Mesenchymal stem cell (in vitro differentiated cells and primary cell): ENCODE results near the gene MMP24.
A peak's percentile ranks its signal among the peaks of the same experiment; 100 is the strongest.

Source experiments
- DNase-seq: peaks from one replicate; pipeline ENCODE4 v3.0.0-alpha.2; 2013
- H2AFZ ChIP-seq: one replicate; pipeline ENCODE4 v1.6.1; 2013; ENCODE audit warnings: low read depth, mild to moderate bottlenecking, control low read depth, inconsistent platforms, low read length, moderate library complexity
- H2AK5ac ChIP-seq: 2 replicates; pipeline ENCODE4 v1.6.1; 2013; ENCODE audit warnings: low read length, moderate library complexity, mild to moderate bottlenecking, inconsistent platforms; ENCODE audit not compliant: severe bottlenecking
- H2BK120ac ChIP-seq: one replicate; pipeline ENCODE4 v1.6.1; 2013; ENCODE audit warnings: low read depth, mild to moderate bottlenecking, inconsistent platforms, low read length, moderate library complexity
- H2BK12ac ChIP-seq, 2 experiments: one replicate each; pipeline ENCODE4 v1.6.1; 2013; ENCODE audit warnings: inconsistent platforms in 2 of 2, low read length in 2 of 2, mild to moderate bottlenecking in 2 of 2, moderate library complexity in 2 of 2, control low read depth in 1 of 2
- H2BK15ac ChIP-seq: one replicate; pipeline ENCODE4 v1.6.1; 2013; ENCODE audit warnings: mild to moderate bottlenecking, low read depth, inconsistent platforms; ENCODE audit not compliant: poor library complexity, severe bottlenecking
- H2BK5ac ChIP-seq: 2 replicates; pipeline ENCODE4 v1.6.1; 2013; ENCODE audit warnings: low read depth, mild to moderate bottlenecking, low read length, control low read depth, inconsistent platforms; ENCODE audit not compliant: poor library complexity, severe bottlenecking
- H3K14ac ChIP-seq, 2 experiments: one replicate each; pipeline ENCODE4 v1.6.1; 2013; ENCODE audit warnings: inconsistent platforms in 2 of 2, low read length in 2 of 2, control low read depth in 1 of 2, mild to moderate bottlenecking in 1 of 2, moderate library complexity in 1 of 2
- H3K18ac ChIP-seq, 2 experiments: one replicate each; pipeline ENCODE4 v1.6.1; 2013; ENCODE audit warnings: inconsistent platforms in 2 of 2, low read length in 2 of 2, control low read depth in 1 of 2, low read depth in 1 of 2, mild to moderate bottlenecking in 1 of 2
- H3K23ac ChIP-seq, 2 experiments: one replicate each; pipeline ENCODE4 v1.6.1; 2013; ENCODE audit warnings: inconsistent platforms in 2 of 2, low read length in 2 of 2, mild to moderate bottlenecking in 2 of 2, moderate library complexity in 2 of 2, control low read depth in 1 of 2
- H3K27ac ChIP-seq: 2 replicates; pipeline ENCODE4 v1.5.1; 2013; ENCODE audit warnings: mild to moderate bottlenecking, moderate library complexity, low read length, control low read depth, inconsistent platforms; ENCODE audit not compliant: poor library complexity, severe bottlenecking
- H3K27me3 ChIP-seq, 2 experiments: 2 replicates each; pipeline versions ENCODE4 v1.6.1 to v1.7.0; 2013; ENCODE audit warnings: low read length in 2 of 2, mild to moderate bottlenecking in 2 of 2, moderate library complexity in 2 of 2, control low read depth in 1 of 2, inconsistent platforms in 1 of 2; ENCODE audit not compliant: control insufficient read depth in 1 of 2, insufficient read depth in 1 of 2
- H3K36me3 ChIP-seq, 2 experiments: 2 replicates each; pipeline versions ENCODE4 v1.6.1 to v1.7.0; 2013; ENCODE audit warnings: low read length in 2 of 2, control low read depth in 1 of 2, inconsistent platforms in 1 of 2, low read depth in 1 of 2, mild to moderate bottlenecking in 1 of 2; ENCODE audit not compliant: insufficient read depth in 2 of 2, control insufficient read depth in 1 of 2
- H3K4ac ChIP-seq, 2 experiments: one replicate each; pipeline ENCODE4 v1.6.1; 2013; ENCODE audit warnings: inconsistent platforms in 2 of 2, low read length in 2 of 2, mild to moderate bottlenecking in 2 of 2, moderate library complexity in 2 of 2, control low read depth in 1 of 2, low read depth in 1 of 2
- H3K4me1 ChIP-seq: 2 replicates; pipeline ENCODE4 v1.6.1; 2013; ENCODE audit warnings: low read depth, low read length, control low read depth; ENCODE audit not compliant: control insufficient read depth, insufficient read depth
- H3K4me2 ChIP-seq: 2 replicates; pipeline ENCODE4 v1.6.1; 2013; ENCODE audit warnings: low read length, mild to moderate bottlenecking, inconsistent platforms; ENCODE audit not compliant: poor library complexity, severe bottlenecking
- H3K4me3 ChIP-seq, 2 experiments: 2 replicates each; pipeline versions ENCODE4 v1.5.1 to v1.7.0; 2013; ENCODE audit warnings: low read length in 2 of 2, mild to moderate bottlenecking in 2 of 2, control low read depth in 1 of 2, low read depth in 1 of 2; ENCODE audit not compliant: insufficient read depth in 1 of 2
- H3K79me1 ChIP-seq: replicated peaks from 2 replicates; pipeline ENCODE4 v1.6.1; 2013; ENCODE audit warnings: mild to moderate bottlenecking, control low read depth, low read length, inconsistent platforms; ENCODE audit not compliant: poor library complexity, severe bottlenecking
- H3K9ac ChIP-seq: 2 replicates; pipeline ENCODE4 v1.7.0; 2013; ENCODE audit warnings: mild to moderate bottlenecking, low read length, moderate library complexity
- H3K9me3 ChIP-seq: 2 replicates; pipeline ENCODE4 v1.7.0; 2013; ENCODE audit warnings: mild to moderate bottlenecking, low read length; ENCODE audit not compliant: control insufficient read depth
- H4K8ac ChIP-seq: one replicate; pipeline ENCODE4 v1.6.1; 2013; ENCODE audit warnings: inconsistent platforms, mild to moderate bottlenecking, low read length, moderate library complexity
- H4K91ac ChIP-seq: one replicate; pipeline ENCODE4 v1.6.1; 2013; ENCODE audit warnings: mild to moderate bottlenecking, low read length, inconsistent platforms
- WGBS: methylation state at CpG from one replicate; pipeline ENCODE4 v1.1.7; 2013; ENCODE audit warnings: mixed read lengths; 5-methylcytosine and 5-hydroxymethylcytosine counted together

Gene MMP24

GRCh38 chr20:35306931-35307517, 80.5 kb downstream of the MMP24 start:
- peak overlapping the region; percentile 78 to 98 for H3K18ac ChIP-seq
- peak overlapping the region; percentile 99 for H3K27ac ChIP-seq
- peak; percentile 84 for DNase-seq
- no peaks in the 10 kb centered on the region for H3K27me3 ChIP-seq
- peak overlapping the region; percentile 70 for H3K9ac ChIP-seq
- no peak overlapping the region for H3K23ac ChIP-seq
- H3K4me3 ChIP-seq, result no peak overlapping the region
- H4K91ac ChIP-seq, result peak overlapping the region; percentile 83
- H2BK5ac ChIP-seq, result peak overlapping the region; percentile 99
- H3K14ac ChIP-seq, result peak overlapping the region in 1 of 2 experiments; percentile 29
- WGBS, result 32% methylated on average over 4 of the region's 4 CpGs
- no peaks in the 10 kb centered on the region for H3K9me3 ChIP-seq
- peaks cover 4% of the 10 kb centered on the region for H3K79me1 ChIP-seq
- H3K4me2 ChIP-seq, result no peak overlapping the region
- H2BK120ac ChIP-seq, result peak overlapping the region; percentile 90
- peaks cover 55% of the 10 kb centered on the region for H3K4me1 ChIP-seq
- H4K8ac ChIP-seq, result peak overlapping the region; percentile 92
- H2AFZ ChIP-seq, result no peak overlapping the region
- H3K36me3 ChIP-seq, result no peaks in the 10 kb centered on the region
- H2BK15ac ChIP-seq, result peak overlapping the region; percentile 87
- H2AK5ac ChIP-seq, result peak overlapping the region; percentile 99
- H3K4ac ChIP-seq, result peak overlapping the region; percentile 95 to 97
- H2BK12ac ChIP-seq, result peak overlapping the region; percentile 99 to 100

DNA sequence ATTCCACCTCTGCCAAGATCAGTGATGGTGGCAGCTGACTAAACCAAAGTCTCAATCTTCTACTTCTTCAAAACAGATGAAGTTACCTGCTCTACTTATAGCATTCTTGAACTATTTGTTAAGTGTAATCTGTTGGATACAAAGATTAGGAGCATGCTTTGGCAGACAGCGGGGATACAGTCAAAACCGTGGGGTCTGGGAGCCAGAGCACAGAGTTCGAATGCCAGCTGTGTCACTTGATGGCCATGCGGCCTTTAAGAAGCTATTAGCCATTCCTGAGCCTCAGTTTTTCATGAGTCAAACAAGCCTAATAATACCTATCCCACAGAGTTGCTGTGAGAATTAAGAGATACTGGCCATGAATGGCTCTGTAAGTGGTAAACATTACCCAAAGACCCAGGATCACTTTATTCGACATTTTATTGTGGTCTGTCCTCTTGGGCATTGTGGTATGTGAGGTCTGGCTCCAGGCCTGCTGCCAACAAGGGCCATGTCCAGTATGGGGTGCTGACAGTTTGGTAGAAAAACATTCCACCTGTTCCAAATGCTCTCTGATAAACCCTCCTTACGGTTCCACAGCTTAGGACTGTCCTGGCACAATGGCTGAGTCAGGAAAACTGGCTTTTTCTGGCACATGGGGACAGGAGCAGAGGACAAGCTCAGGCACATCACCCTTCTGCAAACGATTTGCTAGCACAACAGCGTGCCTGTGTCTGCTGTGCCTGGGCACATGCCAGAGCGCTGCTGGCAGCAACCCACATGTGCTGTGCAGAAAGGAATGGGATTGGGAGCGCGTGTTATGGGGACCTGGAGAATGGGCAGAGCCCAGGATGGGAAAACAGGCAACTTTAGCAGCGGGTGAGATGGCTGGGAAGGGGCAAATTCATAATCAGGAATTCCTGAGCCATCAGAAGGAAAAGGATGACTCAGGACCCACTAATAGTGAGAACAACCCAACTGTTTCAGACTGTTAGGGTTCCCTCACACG, 81.5 kb downstream of the MMP24 start:
- Histone ChIP-seq H4K91ac (peak overlapping the region; percentile 19), H3K4ac (peak overlapping the region; percentile 56 to 95), H2BK120ac (peak overlapping the region; percentile 90), H3K27me3 (no peaks in the 10 kb centered on the region), H3K4me2 (no peak overlapping the region), H3K4me1 (peaks cover 50% of the 10 kb centered on the region), H3K9ac (peak overlapping the region; percentile 70), H4K8ac (peak overlapping the region; percentile 71), H3K14ac (peak overlapping the region in 1 of 2 experiments; percentile 9), H2BK15ac (no peak overlapping the region), H2AFZ (no peak overlapping the region), H3K79me1 (peaks cover 4% of the 10 kb centered on the region), H3K36me3 (no peaks in the 10 kb centered on the region), H3K4me3 (no peak overlapping the region), H2AK5ac (peak overlapping the region; percentile 99), H3K27ac (peak overlapping the region; percentile 99), H2BK5ac (peak overlapping the region; percentile 63), H2BK12ac (peak overlapping the region; percentile 96 to 100), H3K23ac (no peak overlapping the region), H3K18ac (peak overlapping the region; percentile 78 to 97), H3K9me3 (no peaks in the 10 kb centered on the region)
- WGBS, result 68% methylated on average over 11 of the region's 13 CpGs
- DNase-seq, result peak; percentile 65

DNA sequence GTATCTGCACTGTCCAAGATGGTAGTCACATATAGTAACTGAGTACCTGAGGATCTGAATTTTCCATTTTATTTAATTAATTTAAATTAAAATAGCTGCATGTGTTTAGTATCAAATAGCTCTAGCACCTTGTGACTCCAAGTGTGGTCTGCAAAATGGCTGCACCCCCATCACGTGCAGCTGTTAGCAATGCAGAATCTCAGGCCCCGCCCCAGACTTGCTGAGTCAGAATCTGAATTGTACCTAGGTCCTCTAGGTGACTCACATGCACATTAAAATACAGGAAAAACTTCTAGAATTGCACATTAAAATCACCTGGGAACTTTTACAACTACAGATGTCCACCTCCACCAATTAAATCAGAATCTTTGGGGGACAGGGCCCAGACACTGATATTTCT, 84.9 kb downstream of the MMP24 start:
- Histone ChIP-seq H3K27me3 (no peaks in the 10 kb centered on the region), H3K4me1 (peaks cover 34% of the 10 kb centered on the region), H3K4me3 (no peak overlapping the region), H3K79me1 (peaks cover 13% of the 10 kb centered on the region), H2BK120ac (no peak overlapping the region), H3K18ac (no peak overlapping the region), H3K4me2 (no peak overlapping the region), H3K23ac (no peak overlapping the region), H3K9ac (no peak overlapping the region), H3K14ac (no peak overlapping the region), H2AK5ac (peak overlapping the region; percentile 89), H4K91ac (no peak overlapping the region), H4K8ac (no peak overlapping the region), H2BK15ac (no peak overlapping the region), H2AFZ (no peak overlapping the region), H3K27ac (peak overlapping the region; percentile 84), H2BK12ac (peak overlapping the region in 1 of 2 experiments; percentile 14), H3K36me3 (peaks cover 2 to 3% of the 10 kb centered on the region in 2 experiments), H3K9me3 (no peaks in the 10 kb centered on the region), H3K4ac (no peak overlapping the region), H2BK5ac (peak overlapping the region; percentile 94)
- 48% methylated on average over 2 of the region's 2 CpGs for WGBS
- no peak for DNase-seq

DNA sequence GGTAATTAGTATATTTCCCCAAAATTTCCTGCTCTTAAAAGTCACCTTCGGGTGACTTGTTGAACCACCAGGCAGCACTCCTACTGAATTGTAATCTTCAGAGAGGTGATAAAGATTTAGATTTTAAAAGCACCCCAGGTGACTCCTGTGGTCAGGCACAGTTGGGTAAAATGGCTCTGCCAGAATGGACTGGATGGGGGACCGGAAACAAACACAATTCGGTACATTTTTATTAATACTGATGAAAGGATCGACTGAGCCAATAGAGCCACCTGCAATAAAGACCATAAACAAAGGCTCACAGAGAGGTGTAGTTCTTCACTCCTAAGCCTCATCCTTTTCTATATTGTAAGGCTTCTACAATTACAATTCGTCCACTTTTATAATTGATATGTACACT, 85.3 kb downstream of the MMP24 start:
- Histone ChIP-seq H3K18ac (no peak overlapping the region), H3K27me3 (no peaks in the 10 kb centered on the region), H2BK12ac (no peak overlapping the region), H3K36me3 (peaks cover 2 to 3% of the 10 kb centered on the region in 2 experiments), H4K91ac (no peak overlapping the region), H3K9me3 (no peaks in the 10 kb centered on the region), H3K23ac (no peak overlapping the region), H2AK5ac (peak overlapping the region; percentile 89), H4K8ac (no peak overlapping the region), H3K4me2 (no peak overlapping the region), H3K14ac (no peak overlapping the region), H3K79me1 (peaks cover 13% of the 10 kb centered on the region), H2AFZ (no peak overlapping the region), H2BK5ac (peak overlapping the region; percentile 94), H3K27ac (peak overlapping the region; percentile 84), H2BK15ac (no peak overlapping the region), H2BK120ac (no peak overlapping the region), H3K4me1 (peaks cover 30% of the 10 kb centered on the region), H3K4ac (no peak overlapping the region), H3K4me3 (no peak overlapping the region), H3K9ac (no peak overlapping the region)
- 94% methylated on average over 4 of the region's 5 CpGs for WGBS
- DNase-seq, result no peak
